HG03064 (cell line): ENCODE results near the gene SREBF1.

Experiments used
- ATAC-seq: cut with Tn5 transposase; IDR thresholded peaks from one replicate; pipeline ENCODE4 v1.9.1; 2021; ENCODE audit warnings: low read depth; ENCODE audit not compliant: unreplicated experiment

The SREBF1 gene

GRCh38 chr17:17842111-17842876 is 5.5 kb upstream of the SREBF1 start:
- ATAC-seq: no peak

- ATAC-seq: no peak
Measured at GRCh38 chr17:17841601-17842025, 4.8 kb upstream of the SREBF1 start.

- no peak for ATAC-seq
Measured at GRCh38 chr17:17840751-17841591, 4.2 kb upstream of the SREBF1 start.

- ATAC-seq: peak; percentile 42
Measured at GRCh38 chr17:17839791-17840707, 3.3 kb upstream of the SREBF1 start.

- no peak for ATAC-seq
Measured at GRCh38 chr17:17837966-17838962, 1.5 kb upstream of the SREBF1 start.

- ATAC-seq: no peak
Measured at GRCh38 chr17:17837380-17837821, 615 bp upstream of the SREBF1 start.

- peak; percentile 49 for ATAC-seq
Measured at GRCh38 chr17:17836250-17836817, 452 bp downstream of the SREBF1 start.

- ATAC-seq: no peak
Measured at GRCh38 chr17:17835415-17836249, 1.2 kb downstream of the SREBF1 start.

- ATAC-seq: no peak
Measured at GRCh38 chr17:17834974-17835373, 1.8 kb downstream of the SREBF1 start.

GRCh38 chr17:17833658-17834357 is 3.0 kb downstream of the SREBF1 start:
- ATAC-seq: peak; percentile 2

- ATAC-seq: no peak
Measured at GRCh38 chr17:17832032-17832363, 4.8 kb downstream of the SREBF1 start.

- no peak for ATAC-seq
Measured at GRCh38 chr17:17831208-17832031, 5.4 kb downstream of the SREBF1 start.

GRCh38 chr17:17830740-17831207 is 6.0 kb downstream of the SREBF1 start:
- ATAC-seq: no peak

GRCh38 chr17:17830269-17830567 is 6.6 kb downstream of the SREBF1 start:
- no peak for ATAC-seq

- no peak for ATAC-seq
Measured at GRCh38 chr17:17827826-17828621, 8.8 kb downstream of the SREBF1 start.
